Measurements from ENCODE around the gene PTPRT. TPM values are rescaled to one million over a fixed set of nuclear protein-coding genes. Genes with fewer than 3 reads are reported as not detected.
"Not testable (repeated sequence)": the region's sequence is repeated elsewhere in the genome, so short reads cannot be mapped to it uniquely, and the experiment has no call there.

Gene PTPRT
- total RNA-seq, 2 experiments from 2014 or later: not detected

DNA sequence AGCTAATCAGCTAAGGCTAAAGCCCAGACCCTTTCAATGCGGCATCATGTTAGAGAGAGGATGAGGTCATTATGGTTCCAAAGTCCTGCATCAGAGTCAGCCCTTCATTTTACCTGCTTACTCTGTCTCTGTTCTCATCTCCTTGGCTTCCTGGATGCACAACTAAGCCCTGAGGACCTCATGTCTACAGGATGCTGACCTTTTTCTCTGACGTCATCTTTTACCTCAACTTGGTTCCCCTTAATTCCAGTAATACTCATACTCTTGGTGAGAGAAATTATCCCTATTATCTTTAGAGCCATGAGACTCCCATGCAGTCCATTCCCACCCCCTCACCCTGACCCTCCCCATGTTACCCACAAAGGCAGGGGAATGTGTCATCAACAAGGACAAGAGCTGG is 935.0 kb downstream of the PTPRT start:
- Mint-ChIP-seq H3K27me3 (no peaks in the 10 kb centered on the region), H3K27ac (no peak overlapping the region), H3K4me3 (no peak overlapping the region), H3K9me3 (no peaks in the 10 kb centered on the region), H3K36me3 (no peaks in the 10 kb centered on the region), H3K4me1 (no peaks in the 10 kb centered on the region)
- ATAC-seq (ENCODE audit: low read depth) (no peak), DNase-seq (no peak)
- POLR2A ChIA-PET: no interaction called here

DNA sequence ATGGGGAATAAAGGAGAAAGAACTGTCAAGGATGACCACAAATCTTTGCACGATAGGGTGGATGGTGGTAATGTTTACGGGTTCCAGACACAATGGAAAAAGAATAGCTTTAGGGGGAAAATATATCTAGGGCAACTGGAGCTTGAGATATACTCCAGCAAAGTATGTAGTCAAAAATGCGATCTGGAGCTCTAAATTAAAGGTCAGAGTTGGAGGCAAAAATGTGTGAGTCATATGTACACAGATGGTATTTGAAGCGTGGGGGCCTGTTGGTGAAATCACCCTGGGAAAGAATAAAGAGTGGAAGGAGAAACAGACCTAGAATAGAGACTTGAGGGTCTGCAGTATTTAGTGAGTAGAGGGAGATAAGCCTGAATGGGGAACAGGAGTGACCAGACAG is 937.6 kb downstream of the PTPRT start:
- Mint-ChIP-seq H3K27ac (no peak overlapping the region), H3K4me1 (no peaks in the 10 kb centered on the region), H3K4me3 (no peak overlapping the region), H3K9me3 (no peaks in the 10 kb centered on the region), H3K36me3 (no peaks in the 10 kb centered on the region), H3K27me3 (no peaks in the 10 kb centered on the region)
- ATAC-seq (ENCODE audit: low read depth) (no peak), DNase-seq (no peak)
- POLR2A ChIA-PET: no interaction called here

DNA sequence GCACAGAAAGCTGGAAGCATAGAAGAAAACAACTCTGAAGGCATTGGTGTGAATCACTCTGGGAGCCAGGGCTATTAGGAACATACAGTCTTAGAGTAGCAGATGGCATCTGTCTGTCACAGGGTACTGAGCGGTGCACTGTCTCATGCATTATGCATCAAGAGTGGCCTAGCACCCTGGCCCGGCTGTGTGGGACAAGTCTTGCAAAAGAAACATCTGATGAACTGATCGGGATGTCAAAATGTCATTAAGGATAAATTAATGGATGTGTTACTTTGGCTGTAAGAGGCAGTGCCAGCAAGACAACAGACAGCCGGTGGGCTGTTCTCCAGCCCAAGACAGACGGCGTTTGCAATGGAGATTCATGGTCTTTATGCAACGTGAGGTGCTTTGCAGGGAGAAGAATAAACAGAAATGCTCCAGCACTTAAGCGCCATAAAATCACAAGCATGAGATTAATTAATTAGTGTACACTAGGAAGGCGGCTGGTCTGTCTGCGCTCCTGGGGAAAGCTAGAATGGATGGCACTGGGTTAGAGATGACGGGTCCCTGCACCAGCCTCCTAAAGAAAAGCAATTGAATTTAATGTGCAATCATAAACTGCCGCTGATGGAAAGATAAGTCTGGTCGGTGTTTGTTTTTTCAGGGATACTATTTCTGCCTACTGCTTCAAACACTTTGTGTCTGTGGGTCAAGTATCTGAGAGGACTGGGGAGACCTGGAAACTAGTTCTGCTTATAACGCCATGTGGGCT is 970.9 kb downstream of the PTPRT start:
- no peaks in the 10 kb centered on the region for H3K27me3 Mint-ChIP-seq
- POLR2A ChIA-PET: no interaction called here
- no peaks in the 10 kb centered on the region for H3K4me1 Mint-ChIP-seq
- ATAC-seq (ENCODE audit: low read depth): no peak
- H3K9me3 Mint-ChIP-seq: peaks cover 9% of the 10 kb centered on the region
- no peak for DNase-seq
- H3K4me3 Mint-ChIP-seq: no peak overlapping the region
- H3K27ac Mint-ChIP-seq: no peak overlapping the region
- no peaks in the 10 kb centered on the region for H3K36me3 Mint-ChIP-seq

DNA sequence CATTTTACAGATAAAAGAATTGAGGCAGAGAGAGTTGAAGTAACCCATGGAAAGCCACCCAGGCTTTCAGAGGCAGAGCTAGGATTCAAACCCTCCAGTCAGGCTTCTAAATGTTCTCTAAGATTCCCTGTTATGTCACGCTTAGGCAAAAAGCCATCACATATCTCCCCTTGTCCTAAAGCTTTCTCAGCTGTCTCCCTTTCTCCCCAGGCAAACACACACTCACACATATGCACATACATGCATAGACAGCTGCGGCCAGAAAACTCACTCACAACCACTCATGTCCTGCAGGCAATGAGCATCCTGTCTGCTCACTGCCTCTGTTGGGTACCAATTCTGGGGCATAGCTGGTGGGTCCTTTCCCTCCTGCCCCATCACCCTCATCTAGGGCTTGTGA is 975.6 kb downstream of the PTPRT start:
- no peaks in the 10 kb centered on the region for H3K4me1 Mint-ChIP-seq

DNA sequence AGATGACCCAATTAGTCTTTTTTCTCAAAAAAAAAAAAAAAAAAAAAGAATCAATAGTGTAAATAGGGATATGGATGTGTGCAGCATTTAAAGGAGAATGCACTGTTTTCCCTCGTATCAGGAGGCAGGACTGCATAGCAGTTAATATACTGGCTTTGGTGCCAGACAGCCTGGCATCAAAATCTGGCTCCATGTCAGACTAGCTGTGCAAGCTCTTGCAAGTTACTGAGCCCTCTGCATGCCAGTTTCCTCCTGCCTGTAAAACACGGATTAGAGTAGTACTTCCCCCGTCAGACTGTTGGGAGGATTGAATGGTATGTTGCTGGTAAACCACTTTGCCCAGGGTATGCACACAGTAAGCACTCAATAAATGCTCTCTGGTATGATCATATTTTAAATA is 977.3 kb downstream of the PTPRT start:
- POLR2A ChIA-PET: no interaction called here
- ATAC-seq (ENCODE audit: low read depth): no peak
- Mint-ChIP-seq H3K36me3 (no peaks in the 10 kb centered on the region), H3K9me3 (peaks cover 8% of the 10 kb centered on the region), H3K27me3 (no peaks in the 10 kb centered on the region), H3K4me1 (no peaks in the 10 kb centered on the region), H3K27ac (no peak overlapping the region), H3K4me3 (no peak overlapping the region)
- no peak for DNase-seq

More for the DNA sequence above, 975.6 kb downstream of the PTPRT start:
- no peaks in the 10 kb centered on the region for H3K36me3 Mint-ChIP-seq
- H3K4me3 Mint-ChIP-seq: no peak overlapping the region
- ATAC-seq (ENCODE audit: low read depth): no peak
- no peaks in the 10 kb centered on the region for H3K27me3 Mint-ChIP-seq
- no peak overlapping the region for H3K27ac Mint-ChIP-seq
- DNase-seq: no peak
- peaks cover 9% of the 10 kb centered on the region for H3K9me3 Mint-ChIP-seq
- POLR2A ChIA-PET: no interaction called here

DNA sequence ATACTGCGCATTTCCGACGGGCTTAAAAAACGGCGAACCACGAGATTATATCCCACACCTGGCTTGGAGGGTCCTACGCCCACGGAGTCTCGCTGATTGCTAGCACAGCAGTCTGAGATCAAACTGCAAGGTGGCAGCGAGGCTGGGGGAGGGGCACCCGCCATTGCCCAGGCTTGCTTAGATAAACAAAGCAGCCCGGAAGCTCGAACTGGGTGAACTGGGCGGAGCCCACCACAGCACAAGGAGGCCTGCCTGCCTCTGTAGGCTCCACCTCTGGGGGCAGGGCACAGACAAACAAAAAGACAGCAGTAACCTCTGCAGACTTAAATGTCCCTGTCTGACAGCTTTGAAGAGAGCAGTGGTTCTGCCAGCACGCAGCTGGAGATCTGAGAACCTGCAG is 983.1 kb downstream of the PTPRT start:
- H3K4me3 Mint-ChIP-seq; POLR2A ChIA-PET; H3K27ac Mint-ChIP-seq; H3K27me3 Mint-ChIP-seq; DNase-seq; H3K36me3 Mint-ChIP-seq; H3K4me1 Mint-ChIP-seq; H3K9me3 Mint-ChIP-seq; ATAC-seq (ENCODE audit: low read depth): not testable (repeated sequence)

DNA sequence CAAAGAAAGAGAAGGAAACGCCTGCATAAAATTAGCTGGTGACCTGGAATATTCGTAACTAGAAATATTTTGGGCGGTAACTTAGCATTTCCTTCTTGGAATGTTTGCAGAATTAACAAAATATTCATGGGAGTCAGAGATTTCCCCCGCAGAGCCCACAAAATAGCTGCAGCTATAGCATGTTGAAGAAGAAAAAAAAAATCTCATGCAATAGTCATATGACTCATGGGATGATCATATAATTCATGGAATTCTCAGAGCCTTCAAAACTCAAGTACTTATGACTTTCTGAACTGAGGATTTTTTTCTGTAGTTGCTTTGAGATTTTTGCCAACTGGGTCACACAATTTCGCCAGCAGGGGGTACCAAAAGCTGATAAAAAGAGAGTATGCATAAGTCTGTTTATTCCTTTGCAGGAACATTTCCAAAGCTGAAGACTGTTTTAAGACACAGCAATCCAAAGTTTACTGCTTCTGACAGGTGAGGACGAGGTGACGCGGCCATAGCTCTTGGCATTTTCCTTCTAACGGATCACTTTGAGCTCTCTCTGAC is 985.5 kb downstream of the PTPRT start:
- no peak for ATAC-seq (ENCODE audit: low read depth)
- H3K27me3 Mint-ChIP-seq: no peaks in the 10 kb centered on the region
- H3K27ac Mint-ChIP-seq: no peak overlapping the region
- no peak overlapping the region for H3K4me3 Mint-ChIP-seq
- POLR2A ChIA-PET: no interaction called here
- no peaks in the 10 kb centered on the region for H3K4me1 Mint-ChIP-seq
- DNase-seq: no peak
- H3K36me3 Mint-ChIP-seq: no peaks in the 10 kb centered on the region
- peaks cover 5% of the 10 kb centered on the region for H3K9me3 Mint-ChIP-seq

DNA sequence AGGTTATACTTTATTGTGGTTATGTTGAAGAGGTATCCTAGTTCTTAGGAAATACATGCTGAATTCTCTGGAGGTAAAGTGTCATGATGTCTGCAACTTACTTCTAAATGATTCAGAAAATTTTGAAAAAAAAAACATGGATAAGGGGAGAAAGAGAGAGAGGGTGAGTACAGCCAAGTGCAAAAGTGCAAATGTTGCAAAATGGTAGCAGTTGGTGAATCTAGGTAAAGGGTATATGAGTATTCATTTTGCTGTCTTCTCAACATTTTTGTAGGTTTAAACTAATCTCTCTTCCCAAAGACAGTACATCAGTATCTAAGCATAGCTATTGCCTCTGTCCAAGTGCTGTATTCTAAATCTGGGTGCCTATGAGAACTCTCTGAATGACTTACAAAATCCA is 992.1 kb downstream of the PTPRT start:
- DNase-seq (no peak), ATAC-seq (ENCODE audit: low read depth) (no peak)
- H3K27me3 Mint-ChIP-seq: no peaks in the 10 kb centered on the region

DNA sequence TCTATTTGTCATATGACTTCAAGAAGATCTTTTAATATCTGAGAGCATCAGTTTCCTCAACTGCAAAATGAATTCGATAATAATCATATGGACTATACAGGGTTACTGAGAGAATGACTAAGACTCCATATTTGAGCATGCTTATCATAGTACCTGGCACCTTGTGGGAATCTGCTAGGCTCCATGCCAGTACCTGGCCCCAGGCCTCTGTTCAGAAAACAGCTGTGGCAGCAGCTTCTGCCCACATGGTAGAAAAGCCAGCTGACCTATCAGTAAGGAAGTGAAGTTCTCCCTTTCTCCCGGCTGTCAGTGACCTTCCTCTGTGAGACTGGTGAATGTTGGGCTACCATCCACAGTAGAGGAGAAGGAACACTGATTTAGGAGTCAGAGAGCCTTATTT is 996.6 kb downstream of the PTPRT start:
- no peak overlapping the region for H3K27ac Mint-ChIP-seq
- no peaks in the 10 kb centered on the region for H3K4me1 Mint-ChIP-seq
- ATAC-seq (ENCODE audit: low read depth): no peak
- no peak for DNase-seq
- no peak overlapping the region for H3K4me3 Mint-ChIP-seq
- POLR2A ChIA-PET: no interaction called here
- no peaks in the 10 kb centered on the region for H3K27me3 Mint-ChIP-seq
- H3K36me3 Mint-ChIP-seq: no peaks in the 10 kb centered on the region
- peaks cover under 1% of the 10 kb centered on the region for H3K9me3 Mint-ChIP-seq

More for the DNA sequence above, 992.1 kb downstream of the PTPRT start:
- Mint-ChIP-seq H3K36me3 (no peaks in the 10 kb centered on the region), H3K4me3 (no peak overlapping the region), H3K27ac (no peak overlapping the region), H3K4me1 (no peaks in the 10 kb centered on the region), H3K9me3 (peaks cover 2% of the 10 kb centered on the region)
- POLR2A ChIA-PET: no interaction called here

DNA sequence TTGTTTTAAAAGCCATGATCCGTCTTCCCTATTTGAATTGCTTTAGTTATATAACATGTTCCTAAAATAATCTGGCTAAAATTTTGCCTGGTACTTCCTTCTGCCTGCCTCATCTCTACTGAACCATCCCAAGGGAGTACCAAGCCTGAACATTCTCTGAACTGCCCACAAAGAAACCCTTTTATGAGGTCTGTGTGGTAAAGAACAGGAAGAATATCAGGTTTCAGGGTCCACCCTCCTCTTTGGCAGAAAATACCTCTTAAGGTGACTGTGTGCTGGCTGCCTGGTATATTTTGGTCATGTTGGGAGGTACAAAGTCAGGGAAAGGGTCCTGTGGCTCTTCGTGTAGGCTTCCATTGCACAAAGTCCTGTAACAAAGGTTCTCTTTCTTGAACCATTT is 997.4 kb downstream of the PTPRT start:
- POLR2A ChIA-PET: no interaction called here
- Mint-ChIP-seq H3K9me3 (peaks cover 2% of the 10 kb centered on the region), H3K27me3 (no peaks in the 10 kb centered on the region), H3K4me3 (no peak overlapping the region), H3K36me3 (no peaks in the 10 kb centered on the region), H3K27ac (no peak overlapping the region), H3K4me1 (no peaks in the 10 kb centered on the region)
- DNase-seq (no peak), ATAC-seq (ENCODE audit: low read depth) (no peak)

DNA sequence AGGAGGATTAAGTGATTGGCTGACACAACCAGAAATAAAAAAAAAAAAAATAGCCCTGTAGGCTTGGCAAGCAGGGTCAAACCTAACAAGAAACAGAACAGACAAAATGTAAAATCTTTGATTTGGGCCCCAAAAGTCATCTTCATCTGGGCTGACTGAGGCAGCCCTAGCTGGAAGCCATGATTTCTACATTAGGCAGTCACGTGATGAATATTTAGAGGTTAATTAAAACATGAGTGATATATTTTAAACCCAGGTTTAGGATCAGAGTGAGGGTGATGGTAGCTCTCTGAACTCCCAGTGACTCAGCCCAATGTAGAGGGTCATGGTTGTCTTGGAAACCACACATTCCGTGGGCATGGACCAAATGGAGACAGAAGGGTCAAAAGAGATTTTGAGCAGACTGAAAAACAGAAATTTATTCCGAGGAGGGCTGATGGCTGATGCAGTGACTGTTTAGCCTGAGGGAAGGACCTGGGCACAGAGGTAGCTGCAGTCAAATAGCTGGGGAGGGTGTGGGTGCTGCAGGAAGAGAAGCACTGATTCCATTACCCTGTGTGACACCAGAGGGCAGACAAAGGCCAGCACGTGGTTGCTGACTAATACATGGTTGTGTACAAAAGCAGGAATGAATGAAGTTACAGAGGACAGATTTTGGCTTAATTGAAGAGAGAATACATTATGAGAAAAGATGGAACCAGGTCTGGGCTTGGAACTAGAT is 998.4 kb downstream of the PTPRT start:
- POLR2A ChIA-PET: no interaction called here
- Mint-ChIP-seq H3K36me3 (no peaks in the 10 kb centered on the region), H3K27ac (no peak overlapping the region), H3K27me3 (no peaks in the 10 kb centered on the region), H3K4me3 (no peak overlapping the region), H3K4me1 (no peaks in the 10 kb centered on the region), H3K9me3 (peaks cover 5% of the 10 kb centered on the region)
- ATAC-seq (ENCODE audit: low read depth) (no peak), DNase-seq (no peak)

DNA sequence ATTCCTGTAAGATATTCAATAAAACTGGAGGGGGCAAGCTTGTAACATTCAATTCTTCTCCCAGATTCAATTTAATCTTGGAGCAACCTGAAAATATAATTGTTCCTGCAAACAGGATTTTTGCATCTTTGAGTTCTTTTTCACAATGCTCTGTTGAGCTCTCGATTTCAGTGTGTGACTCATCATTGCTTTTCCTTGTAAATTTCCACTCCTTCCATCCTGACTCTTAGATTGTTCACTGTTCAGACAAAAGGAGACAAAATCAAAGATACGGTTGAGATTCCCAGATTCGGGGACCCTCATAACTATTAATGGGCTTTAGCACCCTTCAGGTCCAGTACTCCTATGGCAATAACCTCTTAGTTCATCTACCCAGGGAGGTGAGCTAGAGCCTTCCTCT is 999.6 kb downstream of the PTPRT start:
- ATAC-seq (ENCODE audit: low read depth) (no peak), DNase-seq (no peak)
- H3K27me3 Mint-ChIP-seq: no peaks in the 10 kb centered on the region
- H3K4me1 Mint-ChIP-seq: no peaks in the 10 kb centered on the region
- no peak overlapping the region for H3K27ac Mint-ChIP-seq
- POLR2A ChIA-PET: no interaction called here
- H3K9me3 Mint-ChIP-seq: peaks cover 5% of the 10 kb centered on the region
- H3K36me3 Mint-ChIP-seq: no peaks in the 10 kb centered on the region
- no peak overlapping the region for H3K4me3 Mint-ChIP-seq

DNA sequence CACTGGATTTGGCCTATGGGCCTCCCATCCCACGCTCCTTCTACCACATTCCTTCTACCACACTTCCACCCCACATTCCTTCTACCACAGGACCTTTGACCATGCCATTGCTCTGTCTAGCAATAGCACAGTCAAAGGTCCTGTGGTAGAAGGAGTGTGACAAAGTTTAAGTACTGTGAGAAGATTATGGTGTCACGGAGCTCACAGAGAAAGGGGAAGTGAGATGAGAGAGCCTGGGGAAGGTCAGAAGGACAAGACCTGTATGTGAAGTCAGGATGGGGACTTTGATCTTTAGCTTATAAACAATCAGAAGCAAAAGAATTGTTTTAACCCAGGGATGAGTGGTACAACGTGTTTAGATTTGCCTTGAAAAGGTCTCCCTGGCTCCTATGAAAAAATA is 1003.4 kb downstream of the PTPRT start:
- Mint-ChIP-seq H3K4me1 (no peaks in the 10 kb centered on the region), H3K27ac (no peak overlapping the region), H3K4me3 (no peak overlapping the region), H3K27me3 (no peaks in the 10 kb centered on the region), H3K36me3 (no peaks in the 10 kb centered on the region), H3K9me3 (peaks cover 5% of the 10 kb centered on the region)
- DNase-seq: no peak
- ATAC-seq (ENCODE audit: low read depth): no peak
- POLR2A ChIA-PET: no interaction called here

DNA sequence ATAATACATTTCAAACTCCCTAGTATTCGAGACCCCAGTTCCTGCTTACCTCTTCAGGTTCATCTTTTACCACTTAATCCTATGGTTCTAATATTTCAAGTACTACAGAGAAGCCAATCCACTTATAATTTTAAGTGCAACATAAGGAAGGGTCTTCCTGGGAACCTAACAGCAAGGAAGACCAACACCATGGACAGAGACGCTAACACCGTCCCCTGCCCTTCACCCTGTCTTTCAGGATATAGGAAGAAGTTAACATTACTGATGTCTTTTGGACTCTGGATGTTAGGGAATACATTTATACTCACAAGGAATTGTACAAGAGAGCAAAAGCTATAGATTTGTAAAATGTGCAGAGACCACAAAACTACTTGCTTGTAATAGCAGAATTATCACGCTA is 1006.6 kb downstream of the PTPRT start:
- Mint-ChIP-seq H3K9me3 (peaks cover 5% of the 10 kb centered on the region), H3K36me3 (no peaks in the 10 kb centered on the region), H3K4me1 (no peaks in the 10 kb centered on the region), H3K27ac (no peak overlapping the region), H3K4me3 (no peak overlapping the region), H3K27me3 (no peaks in the 10 kb centered on the region)
- POLR2A ChIA-PET: no interaction called here
- ATAC-seq (ENCODE audit: low read depth): no peak
- no peak for DNase-seq

All from activated naive CD8-positive, alpha-beta T cell treated with anti-CD3 and anti-CD28 coated beads, Interleukin-2, amount 10 ng/mL, durations not matched to agents 7 days and 5 days (primary cell).